NCI-H1436 treated with DMSO at 0.1 percent for 48 hours (cell line): ENCODE results near the gene SRP19.
"Not testable (repeated sequence)": the region's sequence is repeated elsewhere in the genome, so short reads cannot be mapped to it uniquely, and the experiment has no call there.

Experiments used
- DNase-seq: peaks from one replicate; lab custom pipeline; 2025; lab: John Stamatoyannopoulos, UW

Gene SRP19

DNA sequence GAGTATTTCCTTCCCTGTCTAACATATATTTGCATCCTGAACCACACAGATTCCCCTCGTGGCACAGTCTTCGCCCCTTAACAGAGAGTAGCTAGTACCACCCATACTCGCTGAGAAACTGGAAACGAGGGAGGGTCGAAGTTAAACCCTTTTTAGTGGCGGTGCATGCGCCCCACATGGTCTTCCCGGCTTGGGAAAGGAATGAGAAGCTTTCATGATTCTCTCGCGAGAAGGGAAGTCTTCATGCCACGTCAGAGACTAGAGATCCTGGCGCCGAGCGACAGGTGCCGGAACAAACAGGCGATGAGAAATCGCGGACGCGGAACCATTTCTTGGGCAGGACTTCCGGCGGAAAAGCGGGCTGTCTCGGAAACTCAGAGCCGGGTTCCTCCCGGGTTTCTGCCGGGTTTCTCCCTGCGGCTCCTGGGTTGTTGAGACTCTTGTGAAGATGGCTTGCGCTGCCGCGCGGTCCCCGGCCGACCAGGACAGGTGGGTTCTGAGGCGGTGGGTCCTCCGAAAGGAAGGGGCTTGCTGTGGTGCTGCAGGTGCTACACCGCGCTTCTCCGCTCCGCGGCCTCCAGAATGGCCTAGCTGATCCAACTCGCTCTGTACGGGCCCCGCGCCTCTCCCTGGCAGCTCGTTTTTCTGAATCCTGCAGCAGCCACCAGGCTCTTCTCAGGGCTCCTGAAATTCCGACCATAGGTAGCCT lies at the start of gene SRP19:
Gene SRP19 (plus strand): TSS at position 359 of the 709 bp plus-strand sequence. CDS start 90 bp downstream, at position 449.
- DNase-seq: peak; percentile 76

DNA sequence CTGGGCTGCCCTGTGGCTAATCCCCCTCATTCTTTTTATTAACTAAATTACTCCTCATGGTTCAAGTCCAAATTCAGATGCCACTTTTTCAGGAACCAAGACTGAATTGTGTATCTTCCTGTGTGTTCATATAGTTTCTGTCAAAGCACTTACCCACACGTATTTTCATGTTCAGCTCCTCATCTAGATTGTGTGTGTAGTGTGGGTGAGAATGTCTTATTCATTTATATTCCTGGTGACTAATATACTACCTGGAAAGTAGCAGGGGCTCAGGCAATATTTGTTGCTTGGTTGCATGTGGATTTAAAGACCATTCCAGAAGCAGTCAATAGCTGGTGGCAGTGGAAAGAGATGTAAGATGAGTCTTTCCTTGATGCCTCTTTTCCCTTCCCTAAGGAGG lies 48.5 kb upstream of the SRP19 start:
- no peak for DNase-seq

DNA sequence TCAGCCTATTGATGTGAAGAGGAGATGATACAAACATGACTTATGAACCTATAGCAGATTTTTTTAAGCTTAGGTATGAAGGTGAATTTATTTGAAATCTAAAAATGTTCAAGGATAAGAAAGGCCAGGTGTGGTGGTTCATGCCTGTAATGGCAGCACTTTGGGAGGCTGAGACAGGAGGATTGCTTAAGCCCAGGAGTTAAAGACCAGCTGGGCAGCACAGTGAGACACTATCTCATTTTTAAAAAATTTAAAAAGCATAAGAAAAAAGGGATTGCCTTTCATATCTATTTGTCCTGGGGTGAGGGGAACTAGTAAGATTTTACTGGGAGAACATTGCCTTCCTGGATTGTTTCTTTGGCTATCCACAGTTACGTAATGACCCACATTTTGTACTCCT lies 40.8 kb upstream of the SRP19 start:
- DNase-seq: no peak

DNA sequence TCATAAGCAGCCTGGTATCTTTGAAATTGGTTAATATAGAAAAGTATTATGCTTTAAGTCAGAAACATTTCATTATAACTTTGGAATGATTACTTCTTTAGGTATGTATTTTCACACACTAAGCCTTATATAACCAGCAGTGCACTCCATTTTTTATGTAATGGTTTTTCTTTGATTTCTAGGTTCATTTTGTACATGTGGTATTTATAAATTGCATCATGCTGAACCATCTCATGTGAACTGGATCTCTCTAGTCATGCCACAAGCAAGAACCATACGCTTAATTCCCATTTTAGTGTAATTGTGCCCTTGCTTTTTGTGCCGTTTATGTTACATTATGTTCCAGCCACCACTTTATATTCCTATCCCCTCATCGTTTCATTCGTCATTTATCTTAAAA lies 38.6 kb upstream of the SRP19 start:
- no peak for DNase-seq

DNA sequence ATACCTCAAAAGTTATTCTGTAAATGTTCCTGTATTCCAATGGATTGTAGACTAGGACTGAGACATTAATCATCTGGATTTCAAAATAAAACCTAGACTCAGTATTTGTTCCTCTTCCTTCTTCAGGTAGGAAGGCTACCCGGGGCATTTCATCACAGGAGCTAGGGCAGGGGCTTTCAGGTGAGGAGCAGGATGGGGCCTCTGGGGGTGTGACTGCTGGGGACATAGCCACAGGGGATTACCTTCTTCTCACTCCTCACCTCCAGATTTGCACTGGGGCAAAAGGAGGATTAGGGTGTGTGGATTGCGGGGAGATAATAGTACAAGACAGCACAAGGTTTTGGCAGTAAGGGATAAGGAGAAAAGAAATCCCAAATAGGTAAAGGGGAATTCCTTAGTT lies 37.9 kb upstream of the SRP19 start:
- no peak for DNase-seq

DNA sequence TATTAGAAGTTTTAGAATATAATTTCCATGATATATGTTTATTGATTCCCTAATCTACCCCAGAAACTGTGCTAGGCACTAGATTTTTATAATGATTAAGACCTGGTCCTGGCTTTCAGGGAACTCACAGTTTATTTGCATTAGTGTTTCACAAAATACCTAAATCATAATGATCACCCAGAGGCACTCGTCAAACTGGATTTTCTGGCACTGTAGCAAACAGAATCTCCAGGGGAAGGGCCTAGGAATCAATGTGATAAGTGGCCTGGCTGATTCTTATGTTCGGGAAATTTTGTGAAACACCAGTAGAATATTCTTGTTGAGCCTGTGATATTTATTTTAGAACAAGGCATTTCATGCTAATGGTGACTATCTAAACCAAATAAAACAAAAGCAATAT lies 37.4 kb upstream of the SRP19 start:
- DNase-seq: no peak

DNA sequence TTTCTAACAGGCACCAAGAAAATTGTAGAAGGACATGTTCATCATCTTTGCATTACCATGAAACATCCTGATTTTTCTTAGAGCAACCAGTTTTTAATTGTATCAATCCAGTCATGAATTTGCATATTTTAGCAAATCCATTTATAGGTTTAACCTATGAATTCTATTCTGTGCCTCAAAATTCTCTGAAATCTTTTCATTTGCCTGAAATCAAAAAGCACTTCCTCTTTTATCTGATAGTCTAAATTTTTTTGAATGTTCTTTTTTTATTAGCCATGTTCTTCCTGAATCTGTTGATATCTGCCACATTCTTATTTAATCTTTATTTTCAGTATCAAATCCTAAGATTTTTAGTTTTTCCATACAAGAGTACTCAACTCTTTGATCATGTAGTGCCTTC lies 36.9 kb upstream of the SRP19 start:
- no peak for DNase-seq

DNA sequence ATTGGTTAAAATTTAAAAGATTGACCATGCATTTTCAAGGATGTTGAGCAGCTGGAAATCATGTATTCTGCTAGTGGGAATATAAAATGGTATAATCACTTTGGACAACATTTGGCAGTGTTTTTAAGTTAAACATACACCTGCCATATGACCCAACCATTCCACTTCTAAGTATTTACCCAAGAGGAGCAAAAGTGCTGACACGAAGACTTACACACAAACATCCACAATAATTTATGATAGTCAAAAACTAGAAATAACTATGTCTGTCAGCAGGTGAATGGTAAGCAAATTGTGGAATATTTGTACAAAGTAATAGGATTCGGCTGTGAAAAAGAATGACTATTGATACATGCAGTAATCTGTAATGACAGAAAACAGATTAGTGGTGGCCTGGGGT lies 30.7 kb upstream of the SRP19 start:
- no peak for DNase-seq

DNA sequence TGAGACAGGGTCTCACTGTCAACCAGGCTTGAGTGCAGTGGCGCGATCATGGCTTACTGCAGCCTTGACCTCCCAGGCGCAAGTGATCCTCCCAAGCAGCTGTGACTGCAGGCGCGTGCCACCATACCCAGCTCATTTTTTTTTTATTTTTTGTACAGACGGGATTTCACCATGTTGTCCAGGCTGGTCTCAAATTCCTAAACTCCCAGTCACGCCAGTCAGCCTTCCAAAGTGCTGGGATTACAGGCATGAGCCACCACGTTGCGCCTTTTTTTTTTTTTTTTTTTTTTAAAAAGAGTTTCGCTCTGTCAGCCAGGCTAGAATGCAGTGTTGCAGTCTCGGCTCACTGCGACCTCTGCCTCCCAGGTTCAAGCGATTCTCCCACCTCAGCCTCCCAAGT lies 27.1 kb upstream of the SRP19 start:
- DNase-seq: no peak

DNA sequence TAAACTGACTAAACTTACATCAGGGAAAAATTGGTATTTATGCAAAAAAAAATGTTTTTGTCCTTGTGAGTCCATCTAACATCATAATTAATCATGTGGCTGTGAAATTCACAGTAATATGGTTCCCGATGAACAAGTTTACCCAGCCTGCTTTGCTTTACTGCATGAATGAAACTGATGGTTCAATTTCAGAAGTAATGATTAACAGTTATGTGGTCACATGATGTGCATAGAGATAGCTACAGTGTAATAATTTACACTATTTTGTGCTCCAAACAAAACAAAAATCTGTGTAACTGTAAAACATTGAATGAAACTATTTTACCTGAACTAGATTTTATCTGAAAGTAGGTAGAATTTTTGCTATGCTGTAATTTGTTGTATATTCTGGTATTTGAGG lies 16.6 kb upstream of the SRP19 start:
- DNase-seq: no peak

DNA sequence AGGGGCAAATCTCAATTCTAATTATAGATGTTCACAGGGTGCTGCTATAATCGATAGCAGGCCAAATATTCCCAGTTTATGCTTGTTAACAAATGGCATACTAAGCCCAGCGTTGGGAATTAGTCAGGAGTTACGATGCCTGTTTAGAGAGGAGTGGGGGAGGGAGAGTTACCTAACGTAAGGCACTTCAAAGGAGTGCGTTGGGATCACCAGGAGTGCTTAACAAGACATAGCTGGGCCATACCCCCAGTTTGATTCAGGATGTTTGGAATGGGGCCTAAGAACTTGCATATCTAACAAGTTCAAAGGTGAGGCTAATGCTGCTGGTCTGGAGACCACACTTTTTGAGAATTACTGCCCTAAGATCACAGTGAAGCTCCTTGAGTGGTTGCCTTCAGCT lies 14.5 kb upstream of the SRP19 start:
- DNase-seq: no peak

DNA sequence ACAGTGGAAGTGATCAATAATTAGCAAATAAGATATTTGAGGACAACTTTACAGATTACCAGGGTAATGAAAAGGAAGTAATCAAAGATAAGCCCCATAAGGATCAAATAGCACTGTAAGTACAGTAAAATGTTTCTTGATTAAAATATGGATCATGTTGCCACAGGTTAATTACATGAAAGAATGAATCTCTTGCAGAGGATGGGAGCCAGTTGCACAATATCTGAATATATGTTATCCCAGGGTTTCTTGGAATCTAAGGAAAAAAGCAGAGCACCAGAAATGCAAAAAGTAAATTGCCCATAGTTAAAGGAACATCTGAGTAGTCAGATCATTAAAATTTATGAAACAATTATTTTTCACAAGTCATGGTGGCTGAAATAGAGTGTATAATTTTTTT lies 13.8 kb upstream of the SRP19 start:
- DNase-seq: no peak

DNA sequence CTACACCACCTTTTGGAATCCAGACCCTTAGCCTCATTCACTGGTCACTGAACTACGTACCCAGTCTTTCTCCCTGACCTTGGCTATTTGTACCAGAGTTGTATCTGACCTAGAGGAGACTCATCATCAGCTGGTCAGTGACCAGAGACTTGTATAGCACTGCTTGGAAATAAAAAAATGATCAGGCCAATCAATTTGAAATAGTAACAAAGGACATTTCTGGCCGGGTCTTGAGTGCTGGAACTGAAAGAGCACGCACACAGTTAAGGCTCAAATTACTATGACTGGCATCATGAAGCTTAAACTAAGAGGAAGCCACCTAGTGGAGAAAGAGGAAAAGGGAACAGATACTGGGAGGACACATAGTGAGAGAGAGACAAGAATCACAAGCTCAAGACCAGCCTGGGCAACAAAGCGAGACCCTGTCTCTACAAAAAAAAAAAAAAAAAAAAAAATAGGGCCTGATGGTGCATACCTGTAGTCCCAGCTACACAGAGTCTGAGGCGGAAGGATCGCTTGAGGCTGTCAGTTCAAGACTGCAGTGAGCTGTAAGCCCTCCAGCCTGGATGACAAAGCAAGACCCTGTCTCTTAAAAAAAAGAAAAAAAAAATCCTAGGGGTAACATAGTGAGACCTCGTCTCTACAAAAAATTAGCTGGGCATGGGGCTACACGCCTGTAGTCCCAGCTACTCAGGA lies 12.8 kb upstream of the SRP19 start:
- DNase-seq: no peak

DNA sequence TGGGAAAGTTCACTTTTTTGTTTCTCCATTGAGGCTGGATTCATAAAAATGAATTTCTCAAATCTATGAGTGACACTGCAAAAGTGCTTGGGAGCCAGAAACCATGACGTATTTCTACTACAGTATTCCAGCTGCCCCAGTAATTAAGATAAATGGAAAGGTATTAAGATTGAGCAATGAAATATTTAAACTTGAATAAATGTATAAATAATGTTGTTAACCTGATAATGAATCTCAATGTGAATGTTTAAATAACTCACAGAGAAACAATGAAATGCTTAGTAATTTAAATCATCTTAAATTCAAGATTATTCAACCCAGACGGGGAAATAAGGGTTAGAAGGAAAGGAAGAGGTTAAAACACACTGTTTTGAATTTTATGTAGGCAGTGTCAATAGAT lies 11.2 kb upstream of the SRP19 start:
- DNase-seq: no peak

DNA sequence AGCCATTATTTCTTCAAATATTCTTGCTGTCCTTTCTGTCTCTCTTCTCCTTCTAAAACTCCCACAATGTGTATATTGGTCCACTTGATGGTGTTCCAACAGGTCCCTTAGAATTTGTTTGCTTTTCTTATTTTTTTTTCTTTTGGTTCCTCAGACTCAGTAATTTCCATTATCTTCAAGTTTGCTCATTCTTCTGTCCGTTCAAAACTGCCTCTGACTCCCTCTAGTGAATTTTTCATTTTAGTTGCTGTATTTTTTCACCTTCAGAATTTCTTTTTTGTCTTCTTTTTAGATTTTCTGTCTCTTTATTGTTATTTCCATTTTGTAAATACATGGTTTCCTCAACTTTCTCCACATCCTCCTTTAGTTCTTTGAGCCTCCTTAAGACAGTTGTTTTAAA lies 6.4 kb upstream of the SRP19 start:
- no peak for DNase-seq

DNA sequence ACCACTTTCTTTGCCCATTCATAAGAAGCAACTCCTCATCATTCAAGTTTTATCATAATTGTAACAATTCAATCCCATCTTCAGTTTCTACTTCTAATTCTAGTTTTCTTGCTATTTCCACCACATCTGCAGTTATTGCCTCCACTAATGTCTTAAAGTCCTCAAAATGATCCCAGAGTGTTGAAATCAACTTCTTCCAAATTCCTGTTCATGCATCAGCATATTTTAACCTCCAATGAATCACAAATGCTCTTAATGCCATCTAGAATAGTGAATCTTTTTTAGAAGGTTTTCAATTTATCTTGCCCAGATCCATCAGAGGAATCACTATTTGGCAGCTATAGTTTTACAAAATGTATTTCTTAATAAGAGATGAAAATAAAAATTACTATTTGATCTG lies 3.2 kb upstream of the SRP19 start:
- no peak for DNase-seq

DNA sequence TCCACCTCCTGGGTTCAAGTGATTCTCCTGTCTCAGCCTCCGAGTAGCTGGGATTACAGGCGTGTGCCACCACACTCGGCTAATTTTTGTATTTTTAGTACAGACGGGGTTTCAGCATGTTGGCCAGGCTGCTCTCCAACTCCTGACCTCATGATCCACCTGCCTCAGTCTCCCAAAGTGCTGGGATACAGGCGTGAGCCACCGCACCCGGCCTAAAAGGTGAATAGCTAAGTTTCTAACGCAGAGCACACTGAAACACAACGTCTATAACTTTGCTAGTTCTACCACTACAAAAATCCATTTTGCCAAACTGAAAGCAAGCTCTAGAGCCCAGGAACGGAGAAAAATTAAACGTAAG lies 537 bp upstream of the SRP19 start:
- not testable (repeated sequence) for DNase-seq

DNA sequence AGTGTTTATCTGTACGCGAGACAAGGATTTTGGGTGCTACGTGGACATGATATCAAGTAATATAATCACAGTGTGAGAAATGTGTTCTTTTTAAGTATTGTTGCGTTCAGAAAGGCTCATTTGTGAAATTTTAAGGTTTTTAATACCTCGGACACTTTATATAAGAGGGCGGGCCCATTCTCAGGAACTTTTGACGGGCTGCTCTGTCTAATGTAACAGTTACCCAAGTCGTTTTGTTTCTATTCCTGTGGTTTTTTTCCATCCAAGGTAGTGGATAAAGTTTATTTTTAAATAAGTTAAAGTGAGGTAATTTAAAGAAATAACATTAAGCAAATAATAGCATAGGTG lies 525 bp downstream of the SRP19 start:
- no peak for DNase-seq

DNA sequence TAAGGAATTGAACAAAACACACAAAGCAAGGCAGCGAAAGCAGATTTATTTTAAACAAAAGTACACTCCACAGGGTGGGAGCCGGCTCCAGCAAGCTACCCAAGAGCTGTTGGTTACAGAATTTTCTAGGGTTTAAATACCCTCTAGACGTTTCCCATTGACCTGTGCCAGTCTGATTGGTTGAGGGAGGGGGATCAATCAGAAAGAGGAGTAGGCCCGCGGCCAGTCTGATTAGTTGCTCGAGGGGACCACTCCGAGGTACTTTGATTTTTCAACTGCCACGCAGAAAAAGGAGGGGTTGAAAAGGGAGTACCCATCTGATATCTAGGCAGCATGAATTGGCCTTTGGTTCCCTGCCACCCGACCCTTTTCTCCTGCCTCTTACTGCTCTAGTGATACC lies 998 bp downstream of the SRP19 start:
- no peak for DNase-seq

DNA sequence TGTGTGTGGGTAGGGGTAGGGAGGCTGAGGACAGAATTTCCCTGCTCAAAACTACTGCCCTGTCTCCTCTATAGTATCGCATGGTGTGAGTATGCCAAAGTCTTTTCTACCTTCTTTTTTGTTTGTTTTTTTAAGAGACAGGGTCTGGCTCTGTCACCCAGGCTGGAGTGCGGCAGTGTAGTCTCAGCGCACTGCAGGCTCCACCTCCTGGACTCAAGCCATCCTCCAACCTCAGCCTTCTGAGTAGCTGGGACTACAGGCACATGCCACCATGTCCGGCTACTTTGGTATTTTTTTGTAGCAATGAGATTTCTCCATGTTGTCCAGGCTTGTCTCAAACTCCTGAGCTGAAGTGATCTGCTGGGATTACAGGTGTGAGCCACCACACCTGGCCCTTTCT lies 2.5 kb downstream of the SRP19 start:
- no peak for DNase-seq

DNA sequence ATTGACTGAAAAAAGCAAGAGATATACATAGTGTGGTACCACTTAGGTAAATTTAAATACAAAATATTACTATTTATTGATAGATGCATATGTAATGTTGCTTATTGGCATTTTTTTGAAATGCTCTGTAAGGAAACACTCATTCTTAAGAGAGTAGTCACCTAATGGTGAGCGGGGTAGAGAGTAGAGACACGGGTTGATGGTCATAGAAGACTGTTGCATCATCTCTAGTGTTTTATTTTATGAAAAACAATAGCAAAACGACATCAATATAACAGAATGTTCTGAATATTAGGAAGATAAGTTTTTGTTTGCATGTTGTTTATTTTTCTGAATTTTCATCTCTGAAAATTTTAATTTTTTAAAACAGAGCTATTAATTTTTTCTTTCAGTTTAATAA lies 4.0 kb downstream of the SRP19 start:
- DNase-seq: no peak

DNA sequence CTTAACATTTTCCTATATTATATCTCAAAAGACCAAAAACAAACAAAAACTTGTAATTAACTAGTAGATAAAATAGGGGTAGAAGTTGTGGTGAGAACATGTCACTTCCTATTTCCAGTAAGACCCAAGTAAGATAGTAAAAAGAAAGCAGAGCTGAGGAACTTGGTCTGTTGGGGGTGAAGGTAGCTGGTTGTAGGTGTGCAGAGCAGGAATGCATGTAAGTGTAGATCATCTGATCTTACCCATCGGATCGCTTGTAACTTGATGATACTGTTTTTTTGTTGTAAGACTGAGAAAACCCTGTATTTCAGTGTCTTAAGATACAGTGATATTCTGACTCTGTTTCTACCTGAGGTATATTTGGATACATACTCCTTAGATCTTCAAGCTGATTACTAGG lies 5.7 kb downstream of the SRP19 start:
- no peak for DNase-seq

DNA sequence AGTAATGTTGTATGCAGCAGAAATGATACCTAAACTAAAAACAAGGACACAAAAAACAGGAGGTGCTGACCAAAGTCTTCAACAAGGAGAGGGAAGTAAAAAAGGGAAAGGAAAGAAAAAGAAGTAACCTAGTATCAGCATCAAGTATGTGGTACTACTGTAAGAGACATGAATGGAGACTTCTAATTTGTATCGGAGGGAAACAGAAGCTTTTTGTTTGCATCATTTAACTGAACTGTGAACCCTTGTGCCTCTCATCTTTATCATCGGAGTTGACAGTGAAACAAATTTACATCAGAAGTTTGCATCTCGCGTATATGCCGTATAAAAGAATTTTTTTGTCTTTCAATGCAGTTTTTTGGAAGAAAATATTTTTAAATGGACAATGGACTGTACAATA lies 6.3 kb downstream of the SRP19 start:
- DNase-seq: no peak

DNA sequence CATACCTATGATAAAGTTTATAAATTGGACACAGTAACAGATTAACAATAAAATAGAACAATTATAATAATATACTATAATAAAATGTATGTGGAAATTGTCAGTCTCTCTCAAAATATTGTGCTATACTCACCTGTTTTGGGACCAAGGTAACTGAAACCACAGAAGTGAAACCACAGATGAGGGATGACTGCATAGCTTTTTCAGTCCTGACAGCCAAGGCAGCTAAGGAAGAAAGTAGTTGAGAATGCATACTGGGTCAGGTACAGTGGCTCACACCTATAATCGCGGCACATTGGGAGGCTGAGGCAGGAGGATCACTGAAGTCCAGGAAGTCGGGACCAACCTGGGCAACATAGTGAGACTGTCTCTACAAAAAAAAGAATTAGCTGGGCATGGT lies 8.9 kb downstream of the SRP19 start:
- DNase-seq: no peak
